GM18505 (cell line): ENCODE data around the gene TMEM167A.

ENCODE experiments used
- ATAC-seq: cut with Tn5 transposase; IDR thresholded peaks from one replicate; pipeline ENCODE4 v1.9.1; 2021; ENCODE audit not compliant: unreplicated experiment
- POLR2A ChIP-seq: IDR thresholded peaks from 4 replicates; pipeline ENCODE4 v1.6.1; 2011; ENCODE audit warnings: borderline replicate concordance; ENCODE audit not compliant: insufficient read depth, insufficient read length; ENCODE audit errors: extremely low read depth

Gene TMEM167A

GRCh38 chr5:83038924-83039323 lies 38.3 kb downstream of the TMEM167A start:
- no peak for ATAC-seq
- no peak for TF ChIP-seq POLR2A

GRCh38 chr5:83036991-83037575 lies 40.1 kb downstream of the TMEM167A start:
- ATAC-seq = no peak

GRCh38 chr5:83035373-83036100 lies 41.7 kb downstream of the TMEM167A start:
- TF ChIP-seq POLR2A = no peak
- no peak for ATAC-seq

More at GRCh38 chr5:83036991-83037575, 40.1 kb downstream of the TMEM167A start:
- TF ChIP-seq POLR2A = no peak

GRCh38 chr5:83034528-83035207 lies 42.5 kb downstream of the TMEM167A start:
- no peak for TF ChIP-seq POLR2A
- ATAC-seq = no peak

- no peak for TF ChIP-seq POLR2A
- ATAC-seq = no peak
Measured at GRCh38 chr5:83034036-83034435, 43.2 kb downstream of the TMEM167A start.

- TF ChIP-seq POLR2A = no peak
- ATAC-seq = no peak
Measured at GRCh38 chr5:83031381-83031780, 45.8 kb downstream of the TMEM167A start.

GRCh38 chr5:83029912-83030311 lies 47.3 kb downstream of the TMEM167A start:
- TF ChIP-seq POLR2A = no peak
- ATAC-seq = no peak

- TF ChIP-seq POLR2A = no peak
- ATAC-seq = peak; percentile 85
Measured at GRCh38 chr5:83026930-83027687, 50.1 kb downstream of the TMEM167A start.

- peak; percentile 51 for ATAC-seq
- no peak for TF ChIP-seq POLR2A
Measured at GRCh38 chr5:83026516-83026915, 50.7 kb downstream of the TMEM167A start.

GRCh38 chr5:83025690-83026478 lies 51.3 kb downstream of the TMEM167A start:
- no peak for TF ChIP-seq POLR2A
- no peak for ATAC-seq

GRCh38 chr5:83022334-83022733 lies 54.9 kb downstream of the TMEM167A start:
- TF ChIP-seq POLR2A = no peak
- ATAC-seq = no peak

- no peak for TF ChIP-seq POLR2A
- ATAC-seq = no peak
Measured at GRCh38 chr5:83015676-83016075, 61.5 kb downstream of the TMEM167A start.
